ENCODE results near the gene NUP93. TPM values are rescaled to one million over a fixed set of nuclear protein-coding genes. Genes with fewer than 3 reads are reported as not detected.

NUP93 gene
- total RNA-seq, 1 experiment from 2014 or later = 144 TPM

- ChIA-PET CTCF (no interaction called here), POLR2A (no interaction called here), RAD21 (ENCODE audit: low non-redundant PET in 1 of 2, low total read pairs in 2 of 2, uncharacterized antibody in 2 of 2, unreplicated experiment in 2 of 2) (no interaction called here)
- Histone ChIP-seq H3K27me3 (ENCODE audit: insufficient read depth, low read length) (no peaks in the 10 kb centered on the region), H3K27ac (ENCODE audit: low read depth, low read length) (no peak overlapping the region), H3K4me3 (replicated peaks in 1 of 2; ENCODE audit: low read depth in 1 of 2, low read length in 2 of 2) (no peak overlapping the region), H3K9me2 (ENCODE audit: insufficient read depth) (no peaks in the 10 kb centered on the region), H3K4me2 (ENCODE audit: low read length) (no peak overlapping the region), H2AFZ (ENCODE audit: low read depth, low read length, poor library complexity, severe bottlenecking) (no peak overlapping the region), H3K9me3 (ENCODE audit: control insufficient read depth in 1 of 2, insufficient read depth in 1 of 2, low read depth in 1 of 2, low read length in 2 of 2) (no peaks in the 10 kb centered on the region), H3K4me1 (ENCODE audit: control insufficient read depth in 1 of 2, insufficient read depth in 2 of 2, low read length in 2 of 2) (no peaks in the 10 kb centered on the region), H4K20me1 (ENCODE audit: insufficient read depth) (peaks cover 14% of the 10 kb centered on the region; the same call in 1 of the 2 replicates), H3K36me3 (ENCODE audit: control insufficient read depth in 1 of 2, insufficient read depth in 2 of 2, low read length in 2 of 2) (no peaks in the 10 kb centered on the region), H3K79me2 (ENCODE audit: insufficient read depth, low read length) (peaks cover 86% of the 10 kb centered on the region), H3K9ac (ENCODE audit: low read length) (no peak overlapping the region)
- no TSS peak for BruUV-seq (replicated peaks)
- ATAC-seq = no peak
- DNase-seq (ENCODE audit: low read depth, low spot score) = no peak
- TF ChIP-seq CTCF (IDR thresholded peaks at IDR 0.05 in 2 of 3, conservative IDR thresholded peaks at IDR 0.05 in 1 of 3; ENCODE audit: borderline replicate concordance in 1 of 3, insufficient read depth in 1 of 3, low read depth in 2 of 3, low read length in 2 of 3) (no peak), EZH2phosphoT487 (IDR thresholded peaks at IDR 0.05; ENCODE audit: borderline replicate concordance) (no peak), CBX3 (IDR thresholded peaks at IDR 0.05; ENCODE audit: low read depth) (no peak)
- intact Hi-C loops (cut with micrococcal nuclease) = no loop called here
Observed at GRCh38 chr16:56774016-56774680, 44.2 kb downstream of the NUP93 start.

GRCh38 chr16:56775162-56775561 lies 45.2 kb downstream of the NUP93 start:
- H3K4me3 ChIP-seq (replicated peaks in 1 of 2; ENCODE audit: low read depth in 1 of 2, low read length in 2 of 2) = no peak overlapping the region
- H3K9ac ChIP-seq (ENCODE audit: low read length) = no peak overlapping the region
- no peaks in the 10 kb centered on the region for H3K9me2 ChIP-seq (ENCODE audit: insufficient read depth)
- no TSS peak for BruUV-seq (replicated peaks)
- ChIA-PET CTCF (no interaction called here), RAD21 (ENCODE audit: low non-redundant PET in 1 of 2, low total read pairs in 2 of 2, uncharacterized antibody in 2 of 2, unreplicated experiment in 2 of 2) (no interaction called here), POLR2A (no interaction called here)
- H3K4me2 ChIP-seq (ENCODE audit: low read length) = no peak overlapping the region
- peaks cover 88% of the 10 kb centered on the region for H3K79me2 ChIP-seq (ENCODE audit: insufficient read depth, low read length)
- H3K36me3 ChIP-seq (ENCODE audit: control insufficient read depth in 1 of 2, insufficient read depth in 2 of 2, low read length in 2 of 2) = no peaks in the 10 kb centered on the region
- H3K4me1 ChIP-seq (ENCODE audit: control insufficient read depth in 1 of 2, insufficient read depth in 2 of 2, low read length in 2 of 2) = no peaks in the 10 kb centered on the region
- H2AFZ ChIP-seq (ENCODE audit: low read depth, low read length, poor library complexity, severe bottlenecking) = no peak overlapping the region
- H3K27me3 ChIP-seq (ENCODE audit: insufficient read depth, low read length) = no peaks in the 10 kb centered on the region
- DNase-seq (ENCODE audit: low read depth, low spot score) (no peak), ATAC-seq (no peak)
- H3K27ac ChIP-seq (ENCODE audit: low read depth, low read length) = no peak overlapping the region
- intact Hi-C loops (cut with micrococcal nuclease) = no loop called here
- peaks cover 14% of the 10 kb centered on the region; the same call in 1 of the 2 replicates for H4K20me1 ChIP-seq (ENCODE audit: insufficient read depth)
- no peaks in the 10 kb centered on the region for H3K9me3 ChIP-seq (ENCODE audit: control insufficient read depth in 1 of 2, insufficient read depth in 1 of 2, low read depth in 1 of 2, low read length in 2 of 2)
- TF ChIP-seq YY1 (IDR thresholded peaks at IDR 0.05; ENCODE audit: extremely low read depth, insufficient replicate concordance, low read depth, low read length) (no peak), EZH2 (IDR thresholded peaks at IDR 0.05) (no peak), EZH2phosphoT487 (IDR thresholded peaks at IDR 0.05; ENCODE audit: borderline replicate concordance) (no peak), CEBPB (IDR thresholded peaks at IDR 0.05; ENCODE audit: low read depth) (no peak), CTCF (IDR thresholded peaks at IDR 0.05 in 2 of 3, conservative IDR thresholded peaks at IDR 0.05 in 1 of 3; ENCODE audit: borderline replicate concordance in 1 of 3, insufficient read depth in 1 of 3, low read depth in 2 of 3, low read length in 2 of 3) (no peak), POLR2AphosphoS5 (IDR thresholded peaks at IDR 0.05; ENCODE audit: low read depth, low read length) (no peak), ELF1 (IDR thresholded peaks at IDR 0.05; ENCODE audit: borderline replicate concordance, low read depth) (no peak), MAX (IDR thresholded peaks at IDR 0.05) (no peak), CBX3 (IDR thresholded peaks at IDR 0.05; ENCODE audit: low read depth) (no peak), FOSL1 (IDR thresholded peaks at IDR 0.05; ENCODE audit: low read depth) (no peak), SIN3A (IDR thresholded peaks at IDR 0.05; ENCODE audit: low read depth) (no peak), POLR2A (IDR thresholded peaks at IDR 0.05; ENCODE audit: borderline replicate concordance, extremely low read depth, insufficient read depth, insufficient read length) (no peak), EGR1 (IDR thresholded peaks at IDR 0.05; ENCODE audit: low read depth) (no peak), SP1 (IDR thresholded peaks at IDR 0.05; ENCODE audit: low read depth) (no peak), RAD21 (IDR thresholded peaks at IDR 0.05; ENCODE audit: low read depth) (no peak), ZFX (IDR thresholded peaks at IDR 0.05) (no peak)
- TF ChIP-seq, protein P1, sequence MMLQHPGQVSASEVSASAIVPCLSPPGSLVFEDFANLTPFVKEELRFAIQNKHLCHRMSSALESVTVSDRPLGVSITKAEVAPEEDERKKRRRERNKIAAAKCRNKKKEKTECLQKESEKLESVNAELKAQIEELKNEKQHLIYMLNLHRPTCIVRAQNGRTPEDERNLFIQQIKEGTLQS (IDR thresholded peaks at IDR 0.05) = no peak

All from HCT116 (cell line).